Prostate gland (tissue), 2 donors: ENCODE measurements around the gene SF3B3. TPM values are rescaled to one million over a fixed set of nuclear protein-coding genes. Genes with fewer than 3 reads are reported as not detected.
A peak's percentile ranks its signal among the peaks of the same experiment; 100 is the strongest.

ENCODE experiments used
- DNase-seq: peaks from one replicate; pipeline ENCODE4 v3.0.0-alpha.2; 2019; ENCODE audit warnings: low spot score
- H3K27ac ChIP-seq, 2 donors: fragments of 200-600 bp; sonication (generic); 2 replicates each; pipeline ENCODE4 v1.5.1; 2017 to 2019
- H3K27me3 ChIP-seq: fragments of 200-600 bp; sonication (generic); replicated peaks from 2 replicates; pipeline ENCODE4 v1.5.1; 2019; ENCODE audit not compliant: insufficient read depth
- H3K36me3 ChIP-seq, 2 donors: fragments of 200-600 bp; sonication (generic); 1 replicate in 1 of 2; 2 replicates in 1 of 2; pipeline versions ENCODE4 v1.5.1 to v1.8.1; 2017 to 2019
- H3K4me1 ChIP-seq: fragments of 200-600 bp; sonication (generic); replicated peaks from 2 replicates; pipeline ENCODE4 v1.5.1; 2019
- H3K4me3 ChIP-seq, 2 donors: fragments of 200-600 bp; sonication (generic); 2 replicates each; pipeline ENCODE4 v1.5.1; 2017 to 2019
- H3K9me3 ChIP-seq: fragments of 200-600 bp; sonication (generic); 2 replicates; pipeline ENCODE4 v1.5.1; 2017
- CTCF ChIP-seq, 4 experiments: fragments of 200-600 bp in 2 of 4; fragments of 450-650 bp in 2 of 4; sonication (generic) in 2 of 4; IDR thresholded peaks; 1 replicate in 3 of 4; 2 replicates in 1 of 4; pipeline ENCODE4 v1.5.1; 2016 to 2019; ENCODE audit warnings: antibody characterized with exemption in 4 of 4, mild to moderate bottlenecking in 2 of 4, moderate library complexity in 2 of 4
- POLR2A ChIP-seq: fragments of 450-650 bp; IDR thresholded peaks from one replicate; pipeline ENCODE4 v1.6.1; 2016; ENCODE audit warnings: antibody characterized with exemption, mild to moderate bottlenecking
- POLR2AphosphoS5 ChIP-seq: sonication (generic); formaldehyde crosslinking; IDR thresholded peaks from one replicate; pipeline ENCODE4 v1.6.1; 2017; ENCODE audit warnings: antibody characterized with exemption
- WGBS: methylation state at CpG from one replicate; pipeline ENCODE4 v1.1.5; 2018; 5-methylcytosine and 5-hydroxymethylcytosine counted together
- intact Hi-C: fragments of 100-400 bp; cut with DNase I; formaldehyde crosslinking; loops from one replicate; pipeline ENCODE4 v1.14.2; 2022
- total RNA-seq, 2 donors: library from RNA; depleted of rRNA; stranded (reverse); fragments of >200 nt; gene quantifications; one replicate each; pipeline ENCODE4 v1.1.0, GENCODE V29; 2016

The SF3B3 gene
- total RNA-seq, 2 donors from 2014 or later = 98.4 to 138 TPM

- H3K4me1 ChIP-seq = no peaks in the 10 kb centered on the region
- no peaks in the 10 kb centered on the region for H3K9me3 ChIP-seq
- WGBS = 74% methylated on average over 5 of the region's 5 CpGs
- TF ChIP-seq POLR2A (no peak), POLR2AphosphoS5 (no peak), CTCF (IDR thresholded peaks at IDR 0.05) (no peak)
- DNase-seq = no peak
- no peak overlapping the region for H3K4me3 ChIP-seq
- no peak overlapping the region for H3K27ac ChIP-seq
- no peaks in the 10 kb centered on the region for H3K27me3 ChIP-seq
- intact Hi-C loops = no loop called here
- no peaks in the 10 kb centered on the region for H3K36me3 ChIP-seq
Measured at GRCh38 chr16:70579248-70579647, 55.6 kb downstream of the SF3B3 start.

GRCh38 chr16:70579648-70580630 lies 56.3 kb downstream of the SF3B3 start:
- TF ChIP-seq POLR2A (no peak), CTCF (IDR thresholded peaks at IDR 0.05) (no peak), POLR2AphosphoS5 (no peak)
- DNase-seq = no peak
- Histone ChIP-seq H3K9me3 (no peaks in the 10 kb centered on the region), H3K27me3 (no peaks in the 10 kb centered on the region), H3K4me3 (no peak overlapping the region), H3K36me3 (no peaks in the 10 kb centered on the region), H3K27ac (no peak overlapping the region), H3K4me1 (no peaks in the 10 kb centered on the region)
- 54% methylated on average over 20 of the region's 21 CpGs for WGBS
- intact Hi-C loops = no loop called here

- 82% methylated on average over 11 of the region's 11 CpGs for WGBS
- TF ChIP-seq POLR2A (no peak), CTCF (IDR thresholded peaks at IDR 0.05) (peak in 1 of 4 experiments; percentile 10)
- Histone ChIP-seq H3K4me1 (no peaks in the 10 kb centered on the region), H3K27ac (no peak overlapping the region), H3K4me3 (no peak overlapping the region), H3K27me3 (no peaks in the 10 kb centered on the region), H3K36me3 (no peaks in the 10 kb centered on the region), H3K9me3 (no peaks in the 10 kb centered on the region)
- DNase-seq = no peak
- intact Hi-C loops = no loop called here
Measured at GRCh38 chr16:70582280-70582978, 58.8 kb downstream of the SF3B3 start.

GRCh38 chr16:70586731-70587130 lies 63.1 kb downstream of the SF3B3 start:
- no peak for DNase-seq
- Histone ChIP-seq H3K36me3 (no peaks in the 10 kb centered on the region), H3K4me1 (peaks cover 7% of the 10 kb centered on the region), H3K9me3 (no peaks in the 10 kb centered on the region), H3K27me3 (no peaks in the 10 kb centered on the region), H3K4me3 (no peak overlapping the region), H3K27ac (no peak overlapping the region)
- 91% methylated on average over 9 of the region's 9 CpGs for WGBS
- TF ChIP-seq POLR2AphosphoS5 (no peak), POLR2A (no peak), CTCF (IDR thresholded peaks at IDR 0.05) (no peak)
- intact Hi-C loops = no loop called here
